GM18502 (cell line): ENCODE results near the gene ALPL.
"Not testable (repeated sequence)": the region's sequence is repeated elsewhere in the genome, so short reads cannot be mapped to it uniquely, and the experiment has no call there.

Experiments
- ATAC-seq: cut with Tn5 transposase; IDR thresholded peaks from one replicate; pipeline ENCODE4 v1.9.1; 2021; ENCODE audit warnings: mild to moderate bottlenecking; ENCODE audit not compliant: unreplicated experiment, poor library complexity

Gene ALPL

DNA sequence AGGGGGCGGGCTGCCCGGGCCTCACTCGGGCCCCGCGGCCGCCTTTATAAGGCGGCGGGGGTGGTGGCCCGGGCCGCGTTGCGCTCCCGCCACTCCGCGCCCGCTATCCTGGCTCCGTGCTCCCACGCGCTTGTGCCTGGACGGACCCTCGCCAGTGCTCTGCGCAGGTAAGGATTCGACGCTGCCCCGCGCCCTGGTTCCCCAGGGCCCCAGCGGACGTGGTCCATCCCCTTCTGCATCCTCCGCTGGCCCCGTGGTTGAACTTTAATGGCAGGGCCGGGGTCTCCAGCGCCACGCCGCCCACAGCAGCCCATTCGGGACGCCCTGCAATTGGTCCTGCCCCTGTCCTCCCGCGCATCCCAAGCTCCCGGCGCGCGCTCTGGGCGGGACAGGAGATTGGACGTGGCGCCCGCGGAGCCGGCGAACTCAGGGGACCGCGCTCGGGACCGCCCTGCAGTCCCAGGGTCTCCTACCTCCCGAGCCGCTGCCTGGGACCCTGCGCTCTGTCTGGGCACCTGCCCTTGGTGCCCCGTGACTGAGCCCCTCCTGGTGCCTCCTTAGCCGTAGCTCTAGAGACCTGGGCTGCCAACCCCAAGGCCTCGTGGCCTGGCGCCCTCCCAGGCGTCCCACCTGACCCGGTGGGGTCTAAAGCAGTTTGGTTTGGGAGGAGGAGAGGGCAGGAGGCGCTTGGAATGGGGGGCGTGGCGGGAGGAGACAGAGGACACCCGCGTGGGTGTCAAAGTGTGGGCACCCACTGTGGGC, at the start of gene ALPL:
TSS of gene ALPL (plus strand) at position 73 of the 762 bp plus-strand sequence. CDS start 44,659 bp downstream, outside the sequence.
- ATAC-seq, result no peak

DNA sequence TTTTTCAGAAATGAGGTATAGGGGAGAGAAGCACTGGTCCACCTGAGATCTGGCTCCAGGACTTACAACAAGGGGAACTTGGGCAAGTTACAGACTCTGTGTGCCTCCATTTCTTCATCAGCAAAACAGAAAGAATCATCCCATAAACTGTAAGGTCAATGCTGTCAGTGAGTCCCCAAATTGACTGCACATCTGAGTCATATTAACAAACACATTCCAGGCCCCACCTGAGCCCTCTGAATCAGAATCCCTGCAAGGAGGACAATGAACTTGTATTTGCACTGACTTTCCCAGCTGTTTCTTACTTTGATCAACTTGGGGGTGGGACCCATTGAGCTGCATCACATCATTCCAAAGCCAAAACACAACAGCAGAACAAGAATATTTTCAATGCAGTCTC, 44.1 kb upstream of the ALPL start:
- ATAC-seq, result not testable (repeated sequence)

GRCh38 chr1:21467946-21468345, 41.3 kb upstream of the ALPL start:
- not testable (repeated sequence) for ATAC-seq

DNA sequence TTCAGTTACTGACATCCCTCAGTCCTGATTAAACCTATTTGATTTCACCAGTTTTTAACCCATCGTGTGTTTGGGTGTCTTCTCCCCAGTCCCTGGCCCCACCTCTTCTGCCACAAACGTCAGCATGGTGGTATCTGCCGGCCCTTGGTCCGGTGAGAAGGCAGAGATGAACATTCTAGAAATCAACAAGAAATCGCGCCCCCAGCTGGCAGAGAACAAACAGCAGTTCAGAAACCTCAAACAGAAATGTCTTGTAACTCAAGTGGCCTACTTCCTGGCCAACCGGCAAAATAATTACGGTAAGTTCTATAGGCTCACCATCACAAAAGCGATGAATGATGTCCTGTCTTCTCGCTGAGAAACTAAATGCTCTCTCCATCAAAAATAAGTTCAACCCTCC, 40.6 kb upstream of the ALPL start:
- no peak for ATAC-seq

DNA sequence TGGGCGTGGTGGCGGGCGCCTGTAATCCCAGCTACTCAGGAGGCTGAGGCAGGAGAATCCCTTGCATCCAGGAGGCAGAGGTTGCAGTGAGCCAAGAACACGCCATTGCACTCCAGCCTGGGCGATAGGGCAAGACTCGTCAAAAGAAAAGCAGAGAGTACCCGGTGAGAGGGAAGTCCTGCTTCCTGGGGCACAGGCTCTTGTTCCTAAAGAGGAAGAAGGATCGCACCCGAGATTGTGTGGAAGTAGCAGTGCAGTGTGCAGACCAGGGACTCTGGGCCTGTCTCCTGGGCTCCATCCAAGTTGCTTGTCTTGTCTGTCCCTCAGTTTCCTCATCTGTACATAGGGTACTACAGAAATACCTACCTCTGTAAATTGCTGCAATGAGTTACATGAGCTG, 39.6 kb upstream of the ALPL start:
- no peak for ATAC-seq

GRCh38 chr1:21472861-21473260, 36.4 kb upstream of the ALPL start:
- ATAC-seq, result no peak

DNA sequence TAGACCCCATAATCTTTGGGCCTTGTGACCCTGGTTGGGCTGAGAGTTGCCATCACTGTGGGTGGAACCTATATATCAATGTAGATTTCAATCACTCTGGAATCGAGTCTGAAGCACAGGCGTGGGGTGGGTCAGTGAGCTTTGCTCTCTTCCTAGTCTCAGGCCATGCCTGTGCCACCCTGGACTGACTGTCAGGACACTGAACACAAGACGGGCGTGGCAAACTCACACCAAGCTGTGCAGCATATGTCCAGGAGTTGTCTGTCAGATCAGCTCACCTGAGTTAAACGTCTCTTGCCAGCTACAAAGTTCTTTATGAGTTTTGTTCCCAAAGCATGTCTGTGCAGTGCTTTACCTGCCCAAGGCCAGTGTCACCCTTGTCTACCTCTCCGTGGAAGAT, 30.9 kb upstream of the ALPL start:
- no peak for ATAC-seq

DNA sequence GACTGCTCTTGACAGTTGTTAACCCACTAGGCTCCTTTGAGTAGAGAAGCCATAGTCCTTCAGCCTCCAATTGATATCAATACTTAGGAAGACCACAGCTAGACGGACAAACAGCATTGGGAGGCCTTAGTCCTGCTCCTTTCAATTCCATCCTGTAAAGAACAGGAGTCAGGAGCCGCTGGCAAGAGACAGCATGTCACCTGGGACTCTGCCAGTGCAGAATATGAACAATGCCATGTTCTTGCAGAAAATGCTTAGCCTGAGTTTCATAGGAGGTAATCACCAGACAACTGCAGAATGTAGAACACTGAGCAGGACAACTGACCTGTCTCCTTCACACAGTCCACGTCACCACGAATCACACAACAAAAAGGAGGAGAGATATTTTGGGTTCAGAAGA, 25.3 kb upstream of the ALPL start:
- not testable (repeated sequence) for ATAC-seq

- ATAC-seq, result no peak
Measured at GRCh38 chr1:21489146-21489545, 20.1 kb upstream of the ALPL start.

DNA sequence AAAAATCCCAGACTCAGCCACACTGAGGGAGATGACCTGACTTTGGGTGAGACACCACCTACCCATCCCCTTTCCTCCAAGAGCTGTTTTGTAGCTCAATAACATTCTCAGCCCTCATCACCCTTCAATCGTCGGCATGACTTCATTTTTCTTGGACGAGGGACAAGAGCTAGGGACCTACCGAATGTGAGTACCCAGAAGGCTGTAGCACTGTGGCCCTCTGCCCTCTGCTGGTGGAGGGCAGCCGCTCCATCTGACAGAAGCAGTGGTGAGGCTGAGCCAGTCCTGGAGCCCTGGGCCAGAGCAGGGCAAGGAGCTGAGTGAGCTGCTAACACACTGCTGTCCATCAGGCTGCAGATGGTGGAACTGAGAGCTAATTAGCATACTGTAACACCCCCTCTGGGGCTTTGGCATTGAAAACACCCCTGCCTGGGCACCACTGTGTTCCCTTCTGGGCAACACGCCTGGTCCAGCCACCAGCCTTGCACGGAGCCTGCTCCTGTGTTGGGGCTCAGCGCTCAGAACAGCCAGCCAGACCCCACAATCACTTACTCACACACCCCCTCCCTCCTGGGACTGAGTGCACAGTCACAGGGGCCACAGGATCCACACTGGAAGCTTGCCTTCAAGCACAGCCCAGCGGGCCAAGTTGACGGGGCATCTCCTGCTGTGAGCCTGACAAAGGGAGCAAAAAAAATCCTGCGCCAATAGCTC, 18.3 kb upstream of the ALPL start:
- ATAC-seq, result no peak

GRCh38 chr1:21491488-21492355, 17.5 kb upstream of the ALPL start:
- ATAC-seq, result no peak

DNA sequence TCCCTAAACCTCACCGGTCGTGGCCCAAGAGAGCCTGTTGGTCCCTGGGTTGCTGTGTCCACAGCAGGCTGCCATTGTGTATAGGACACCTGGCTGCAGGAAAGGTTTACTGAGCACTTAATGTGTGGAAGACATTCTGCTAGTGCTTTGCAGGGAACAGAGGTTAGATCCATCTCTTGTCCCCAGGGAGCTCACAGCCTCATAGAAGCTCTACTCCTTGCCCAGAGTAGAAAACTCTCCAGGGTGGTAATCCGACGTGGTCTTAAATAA, 16.9 kb upstream of the ALPL start:
- ATAC-seq, result no peak

- ATAC-seq, result no peak
Measured at GRCh38 chr1:21494196-21494595, 15.0 kb upstream of the ALPL start.

- ATAC-seq, result no peak
Measured at GRCh38 chr1:21495225-21495820, 13.9 kb upstream of the ALPL start.

GRCh38 chr1:21496063-21496462, 13.2 kb upstream of the ALPL start:
- no peak for ATAC-seq

GRCh38 chr1:21496886-21497285, 12.3 kb upstream of the ALPL start:
- ATAC-seq, result no peak

DNA sequence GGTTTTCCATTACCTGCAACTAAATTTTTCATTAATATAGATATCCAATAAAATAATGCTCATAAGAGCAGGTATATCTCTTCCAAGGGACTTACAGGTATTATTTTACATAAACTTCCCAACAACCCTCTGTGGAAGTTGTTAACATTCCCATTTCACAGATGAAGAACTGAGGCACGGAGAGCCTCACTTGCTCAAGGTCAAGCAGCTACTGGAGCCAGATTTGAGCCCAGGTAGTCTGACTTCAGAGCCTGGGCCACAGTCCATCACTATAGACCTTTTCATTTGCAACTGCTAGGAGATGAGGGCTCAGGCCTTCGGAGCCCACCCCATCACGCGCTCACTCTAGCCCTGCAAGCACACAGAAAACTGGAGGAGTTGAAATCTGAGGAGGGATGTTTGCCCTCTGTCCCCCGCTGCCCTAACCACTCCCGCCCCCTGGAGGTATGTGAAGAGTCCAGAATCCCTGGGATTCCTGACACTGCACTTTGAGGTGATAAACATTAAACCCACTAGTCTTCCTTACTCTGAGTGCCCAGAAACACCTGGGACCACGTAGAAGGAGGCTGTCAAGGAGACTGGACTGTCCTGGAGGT, 11.7 kb upstream of the ALPL start:
- ATAC-seq, result no peak

DNA sequence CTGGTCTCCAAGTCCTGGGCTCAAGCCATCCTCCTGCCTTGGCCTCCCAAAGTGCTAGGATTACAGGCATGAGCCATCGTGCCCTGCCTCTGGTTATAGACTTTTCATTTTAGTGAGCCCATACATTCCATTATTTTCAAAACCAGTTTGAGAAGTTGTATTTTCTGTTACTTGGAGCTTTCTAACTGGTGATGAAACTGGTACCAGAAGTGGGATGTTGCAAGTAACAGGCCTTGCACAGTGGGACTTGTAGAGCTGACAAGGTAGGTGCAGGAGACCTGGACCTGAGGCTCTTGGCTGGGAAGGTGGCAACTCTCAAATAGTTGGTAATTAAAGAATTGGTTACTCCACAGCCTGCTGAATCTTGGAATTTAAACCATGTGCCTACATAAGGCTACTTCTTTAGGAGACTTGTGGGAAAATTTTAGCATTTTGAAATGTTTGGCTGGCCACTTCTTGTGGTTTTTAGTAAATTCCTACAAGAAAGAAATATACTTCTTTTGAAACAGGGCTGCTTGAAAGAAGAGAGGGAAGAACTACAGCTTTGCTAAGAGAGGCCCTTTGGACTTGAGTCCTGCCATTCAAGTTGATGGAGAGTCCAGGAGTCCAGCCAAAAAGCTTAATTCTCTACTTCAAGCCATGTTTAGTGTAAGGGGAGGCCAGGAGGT, 9.8 kb upstream of the ALPL start:
- ATAC-seq, result no peak

DNA sequence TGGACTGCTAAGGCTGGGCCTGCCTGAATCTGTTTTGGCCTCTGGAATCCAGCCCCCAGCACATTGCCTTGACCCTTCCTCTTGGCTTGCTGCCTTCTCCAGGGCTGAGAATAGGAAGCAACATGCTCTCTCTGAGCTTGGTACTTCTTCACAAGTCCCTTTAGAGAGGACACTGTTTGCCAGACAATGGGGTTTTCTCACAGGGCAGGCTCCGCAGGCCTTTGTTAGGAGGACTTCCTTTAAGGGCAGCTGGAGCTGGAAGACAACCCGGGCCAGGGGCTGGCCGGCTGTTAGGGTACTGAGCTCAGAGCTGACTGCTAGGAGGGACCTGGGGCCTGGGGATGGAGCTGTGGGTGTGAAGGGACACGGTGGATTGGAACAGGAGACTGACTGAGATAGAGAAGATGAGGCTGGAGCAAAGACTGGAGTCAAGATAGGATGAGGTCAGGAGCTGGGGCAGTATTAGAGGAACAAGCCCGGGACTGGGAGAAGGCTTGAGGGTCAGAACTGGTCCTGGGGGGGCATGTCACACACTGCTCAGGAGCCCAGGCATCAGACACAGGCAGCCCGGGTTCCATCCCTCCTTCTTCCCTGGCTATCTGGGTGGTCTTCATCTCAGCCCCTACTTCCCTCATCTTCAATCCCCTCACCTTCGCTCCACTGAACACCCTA, 5.4 kb upstream of the ALPL start:
- ATAC-seq, result no peak
